SK-N-SH treated with all-trans-retinoic acid at 6 μM for 48 hours (cell line): ENCODE measurements around the gene AIMP1.

Experiments used
- ATAC-seq: fragments of 200-7000 bp; cut with Tn5 transposase; 3 replicates; pipeline ENCODE4 v1.9.1; 2020; ENCODE audit warnings: mild to moderate bottlenecking, moderate library complexity
- ARNTL ChIP-seq: fragments of 450-650 bp; formaldehyde crosslinking; IDR thresholded peaks from 2 replicates; pipeline ENCODE4 v1.5.0; 2020; ENCODE audit warnings: low read depth, mild to moderate bottlenecking, moderate library complexity, borderline replicate concordance
- BACH2 ChIP-seq: fragments of 250-450 bp; sonication (Bioruptor Pico); IDR thresholded peaks from 2 replicates; pipeline ENCODE4 v1.9.0; 2021; ENCODE audit warnings: mild to moderate bottlenecking, borderline replicate concordance
- CSDC2 ChIP-seq: fragments of 250-450 bp; sonication (Bioruptor Pico); IDR thresholded peaks from 2 replicates; pipeline ENCODE4 v1.5.0; 2020; ENCODE audit warnings: mild to moderate bottlenecking, moderate library complexity
- ESRRG ChIP-seq: fragments of 250-450 bp; sonication (Bioruptor Pico); IDR thresholded peaks from 2 replicates; pipeline ENCODE4 v1.6.1; 2021; ENCODE audit warnings: mild to moderate bottlenecking
- GLIS3 ChIP-seq: fragments of 250-450 bp; sonication (Bioruptor Pico); IDR thresholded peaks from 2 replicates; pipeline ENCODE4 v1.5.0; 2020; ENCODE audit warnings: mild to moderate bottlenecking, moderate library complexity
- ISL1 ChIP-seq: fragments of 250-450 bp; sonication (Bioruptor Pico); IDR thresholded peaks from 2 replicates; pipeline ENCODE4 v2.1.2; 2022; ENCODE audit warnings: mild to moderate bottlenecking, moderate library complexity
- OSR1 ChIP-seq: fragments of 250-450 bp; sonication (Bioruptor Pico); IDR thresholded peaks from 2 replicates; pipeline ENCODE4 v1.8.0; 2022; ENCODE audit warnings: moderate library complexity, mild to moderate bottlenecking, inconsistent platforms
- PPARA ChIP-seq: fragments of 250-450 bp; sonication (Bioruptor Pico); IDR thresholded peaks from 2 replicates; pipeline ENCODE4 v1.5.0; 2020; ENCODE audit warnings: mild to moderate bottlenecking, borderline replicate concordance
- RARB ChIP-seq: fragments of 250-450 bp; sonication (Bioruptor Pico); IDR thresholded peaks from 2 replicates; pipeline ENCODE4 v1.8.0; 2021; ENCODE audit warnings: mild to moderate bottlenecking, moderate library complexity
- SNAI2 ChIP-seq: fragments of 250-450 bp; sonication (Bioruptor Pico); IDR thresholded peaks from 2 replicates; pipeline ENCODE4 v1.5.0; 2020; ENCODE audit warnings: mild to moderate bottlenecking, moderate library complexity
- TCF4 ChIP-seq: fragments of 250-450 bp; sonication (Bioruptor Pico); IDR thresholded peaks from 2 replicates; pipeline ENCODE4 v1.8.0; 2021; ENCODE audit warnings: mild to moderate bottlenecking, moderate library complexity, borderline replicate concordance
- TOX ChIP-seq: fragments of 250-450 bp; sonication (Bioruptor Pico); IDR thresholded peaks from 2 replicates; pipeline ENCODE4 v1.8.0; 2021; ENCODE audit warnings: mild to moderate bottlenecking, moderate library complexity, borderline replicate concordance
- ZC3H10 ChIP-seq: fragments of 250-450 bp; sonication (Bioruptor Pico); IDR thresholded peaks from 2 replicates; pipeline ENCODE4 v1.5.1; 2021; ENCODE audit warnings: mild to moderate bottlenecking, moderate library complexity
- ZFP3 ChIP-seq: fragments of 250-450 bp; sonication (Bioruptor Pico); IDR thresholded peaks from 2 replicates; pipeline ENCODE4 v1.5.0; 2020; ENCODE audit warnings: mild to moderate bottlenecking, moderate library complexity
- ZFP30 ChIP-seq: fragments of 450-650 bp; formaldehyde crosslinking; IDR thresholded peaks from 2 replicates; pipeline ENCODE4 v1.5.0; 2022; ENCODE audit warnings: mild to moderate bottlenecking, moderate library complexity
- ZNF565 ChIP-seq: fragments of 450-650 bp; formaldehyde crosslinking; conservative IDR thresholded peaks from 2 replicates; pipeline ENCODE4 v1.5.0; 2020; ENCODE audit warnings: low read depth, mild to moderate bottlenecking, moderate library complexity
- ZNF70 ChIP-seq: fragments of 450-650 bp; formaldehyde crosslinking; IDR thresholded peaks from 2 replicates; pipeline ENCODE4 v1.5.0; 2020; ENCODE audit warnings: mild to moderate bottlenecking, moderate library complexity
- ZNF8 ChIP-seq: fragments of 450-650 bp; formaldehyde crosslinking; IDR thresholded peaks from 2 replicates; pipeline ENCODE4 v1.5.0; 2020; ENCODE audit warnings: mild to moderate bottlenecking, moderate library complexity
- TF ChIP-seq, protein P1 (sequence below): fragments of 250-450 bp; sonication (Bioruptor Pico); IDR thresholded peaks from 2 replicates; pipeline ENCODE4 v1.5.1; 2020; ENCODE audit warnings: low read depth, mild to moderate bottlenecking, moderate library complexity
- TF ChIP-seq, protein P2 (sequence below): fragments of 250-450 bp; sonication (Bioruptor Pico); IDR thresholded peaks from 2 replicates; pipeline ENCODE4 v1.5.0; 2020; ENCODE audit warnings: mild to moderate bottlenecking, moderate library complexity
- TF ChIP-seq, protein P3 (sequence below): fragments of 250-450 bp; sonication (Bioruptor Pico); IDR thresholded peaks from 2 replicates; pipeline ENCODE4 v1.5.1; 2021; ENCODE audit warnings: mild to moderate bottlenecking, moderate library complexity
- TF ChIP-seq, protein P4 (sequence below): fragments of 250-450 bp; sonication (Bioruptor Pico); IDR thresholded peaks from 2 replicates; pipeline ENCODE4 v1.8.0; 2020; ENCODE audit warnings: mild to moderate bottlenecking, moderate library complexity, borderline replicate concordance

Gene AIMP1

DNA sequence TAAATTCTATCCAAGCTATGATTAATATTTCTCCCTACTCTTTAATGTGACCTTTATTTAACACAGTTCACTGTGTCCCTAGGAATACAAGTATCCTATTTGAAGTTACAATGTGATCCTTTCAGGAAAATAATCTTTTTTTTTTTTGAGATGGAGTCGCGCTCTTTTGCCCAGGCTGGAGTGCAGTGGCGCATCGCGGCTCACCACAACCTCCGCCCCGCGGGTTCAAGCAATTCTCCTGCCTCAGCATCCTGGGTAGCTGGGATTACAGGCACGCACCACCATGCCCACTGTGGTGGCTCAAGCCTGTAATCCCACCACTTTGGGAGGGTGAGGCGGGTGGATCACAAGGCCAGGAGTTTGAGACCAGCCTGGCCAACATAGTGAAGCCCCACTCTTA is 22.3 kb upstream of the AIMP1 start:
- no peak for ATAC-seq
- TF ChIP-seq ZFP3 (CRISPR knock-in tag), result no peak
- TF ChIP-seq TOX, result no peak
- no peak for TF ChIP-seq TCF4 (CRISPR knock-in tag)
- TF ChIP-seq, protein P1, sequence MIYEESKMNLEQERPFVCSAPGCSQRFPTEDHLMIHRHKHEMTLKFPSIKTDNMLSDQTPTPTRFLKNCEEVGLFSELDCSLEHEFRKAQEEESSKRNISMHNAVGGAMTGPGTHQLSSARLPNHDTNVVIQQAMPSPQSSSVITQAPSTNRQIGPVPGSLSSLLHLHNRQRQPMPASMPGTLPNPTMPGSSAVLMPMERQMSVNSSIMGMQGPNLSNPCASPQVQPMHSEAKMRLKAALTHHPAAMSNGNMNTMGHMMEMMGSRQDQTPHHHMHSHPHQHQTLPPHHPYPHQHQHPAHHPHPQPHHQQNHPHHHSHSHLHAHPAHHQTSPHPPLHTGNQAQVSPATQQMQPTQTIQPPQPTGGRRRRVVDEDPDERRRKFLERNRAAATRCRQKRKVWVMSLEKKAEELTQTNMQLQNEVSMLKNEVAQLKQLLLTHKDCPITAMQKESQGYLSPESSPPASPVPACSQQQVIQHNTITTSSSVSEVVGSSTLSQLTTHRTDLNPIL (CRISPR knock-in tag), result no peak
- TF ChIP-seq ISL1, result no peak
- TF ChIP-seq ZNF565 (CRISPR knock-in tag), result no peak
- no peak for TF ChIP-seq PPARA (CRISPR knock-in tag)
- no peak for TF ChIP-seq ZNF70 (CRISPR knock-in tag)
- TF ChIP-seq ESRRG (CRISPR knock-in tag), result no peak
- no peak for TF ChIP-seq ZC3H10 (CRISPR knock-in tag)
- no peak for TF ChIP-seq ZNF8
- no peak for TF ChIP-seq SNAI2 (CRISPR knock-in tag)
- no peak for TF ChIP-seq ARNTL (CRISPR knock-in tag)
- TF ChIP-seq CSDC2 (CRISPR knock-in tag), result no peak
- TF ChIP-seq BACH2, result no peak
- TF ChIP-seq, all 23 proteins: peak for 0

DNA sequence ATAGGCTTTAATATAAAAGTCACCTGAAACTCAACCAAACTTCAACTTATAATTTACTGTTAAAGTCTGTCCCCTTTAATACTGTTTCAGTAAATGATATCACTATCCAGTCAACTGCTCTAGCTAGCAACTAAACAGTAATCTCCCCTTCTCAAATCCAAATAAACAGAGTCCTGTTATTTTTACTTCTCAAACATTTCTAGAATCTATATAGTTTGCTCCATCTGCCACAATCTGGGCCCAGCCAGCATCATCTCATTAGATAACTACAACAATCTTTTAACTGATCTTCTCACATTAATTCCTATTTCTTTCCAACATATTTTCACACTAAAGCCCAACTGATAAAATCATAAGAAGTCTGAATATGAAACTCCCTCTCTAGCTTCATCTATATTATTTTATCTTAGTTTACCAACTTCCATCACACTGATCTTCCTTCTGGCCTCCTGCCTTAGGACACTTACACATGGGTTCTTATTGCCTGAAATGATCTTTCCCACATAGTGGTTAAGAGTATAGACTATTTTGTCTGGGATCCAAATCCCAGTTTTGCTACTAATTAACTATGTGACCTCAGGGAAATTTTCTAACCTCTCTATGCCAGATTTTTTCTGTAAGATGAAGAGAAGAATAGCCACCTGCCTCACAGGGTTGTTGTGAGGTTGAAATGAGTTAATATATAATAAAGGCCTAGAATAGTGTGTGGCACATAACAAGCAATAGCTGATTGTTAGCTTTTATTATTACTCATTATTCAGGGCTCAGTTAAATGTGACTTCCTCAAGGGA is 18.9 kb upstream of the AIMP1 start:
- no peak for TF ChIP-seq ZC3H10 (CRISPR knock-in tag)
- TF ChIP-seq ESRRG (CRISPR knock-in tag), result no peak
- TF ChIP-seq, protein P2, sequence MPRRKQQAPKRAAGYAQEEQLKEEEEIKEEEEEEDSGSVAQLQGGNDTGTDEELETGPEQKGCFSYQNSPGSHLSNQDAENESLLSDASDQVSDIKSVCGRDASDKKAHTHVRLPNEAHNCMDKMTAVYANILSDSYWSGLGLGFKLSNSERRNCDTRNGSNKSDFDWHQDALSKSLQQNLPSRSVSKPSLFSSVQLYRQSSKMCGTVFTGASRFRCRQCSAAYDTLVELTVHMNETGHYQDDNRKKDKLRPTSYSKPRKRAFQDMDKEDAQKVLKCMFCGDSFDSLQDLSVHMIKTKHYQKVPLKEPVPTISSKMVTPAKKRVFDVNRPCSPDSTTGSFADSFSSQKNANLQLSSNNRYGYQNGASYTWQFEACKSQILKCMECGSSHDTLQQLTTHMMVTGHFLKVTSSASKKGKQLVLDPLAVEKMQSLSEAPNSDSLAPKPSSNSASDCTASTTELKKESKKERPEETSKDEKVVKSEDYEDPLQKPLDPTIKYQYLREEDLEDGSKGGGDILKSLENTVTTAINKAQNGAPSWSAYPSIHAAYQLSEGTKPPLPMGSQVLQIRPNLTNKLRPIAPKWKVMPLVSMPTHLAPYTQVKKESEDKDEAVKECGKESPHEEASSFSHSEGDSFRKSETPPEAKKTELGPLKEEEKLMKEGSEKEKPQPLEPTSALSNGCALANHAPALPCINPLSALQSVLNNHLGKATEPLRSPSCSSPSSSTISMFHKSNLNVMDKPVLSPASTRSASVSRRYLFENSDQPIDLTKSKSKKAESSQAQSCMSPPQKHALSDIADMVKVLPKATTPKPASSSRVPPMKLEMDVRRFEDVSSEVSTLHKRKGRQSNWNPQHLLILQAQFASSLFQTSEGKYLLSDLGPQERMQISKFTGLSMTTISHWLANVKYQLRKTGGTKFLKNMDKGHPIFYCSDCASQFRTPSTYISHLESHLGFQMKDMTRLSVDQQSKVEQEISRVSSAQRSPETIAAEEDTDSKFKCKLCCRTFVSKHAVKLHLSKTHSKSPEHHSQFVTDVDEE (CRISPR knock-in tag), result no peak
- TF ChIP-seq ARNTL (CRISPR knock-in tag), result no peak
- TF ChIP-seq OSR1 (CRISPR knock-in tag), result no peak
- TF ChIP-seq, protein P1 (CRISPR knock-in tag), result no peak
- TF ChIP-seq TOX, result no peak
- no peak for TF ChIP-seq ISL1
- no peak for TF ChIP-seq RARB (CRISPR knock-in tag)
- TF ChIP-seq CSDC2 (CRISPR knock-in tag), result no peak
- TF ChIP-seq GLIS3 (CRISPR knock-in tag), result no peak
- no peak for TF ChIP-seq BACH2
- TF ChIP-seq ZNF565 (CRISPR knock-in tag), result no peak
- no peak for ATAC-seq

DNA sequence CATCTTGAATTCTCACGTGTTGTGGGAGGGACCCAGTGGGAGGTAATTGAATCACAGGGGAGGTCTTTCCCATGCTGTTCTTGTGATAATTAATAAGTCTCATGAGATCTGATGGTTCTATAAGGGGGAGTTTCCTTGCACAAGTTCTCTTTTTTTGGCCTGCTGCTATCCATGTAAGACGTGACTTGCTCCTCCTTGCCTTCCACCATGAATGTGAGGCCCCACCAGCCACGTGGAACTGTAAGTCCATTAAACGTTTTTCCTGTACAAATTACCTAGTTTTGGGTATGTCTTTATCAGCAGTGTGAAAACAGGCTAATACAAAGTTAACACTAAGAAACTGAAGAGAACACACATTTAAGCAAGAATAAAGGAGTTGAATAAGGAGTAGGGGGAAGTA is 16.4 kb upstream of the AIMP1 start:
- TF ChIP-seq, protein P3, sequence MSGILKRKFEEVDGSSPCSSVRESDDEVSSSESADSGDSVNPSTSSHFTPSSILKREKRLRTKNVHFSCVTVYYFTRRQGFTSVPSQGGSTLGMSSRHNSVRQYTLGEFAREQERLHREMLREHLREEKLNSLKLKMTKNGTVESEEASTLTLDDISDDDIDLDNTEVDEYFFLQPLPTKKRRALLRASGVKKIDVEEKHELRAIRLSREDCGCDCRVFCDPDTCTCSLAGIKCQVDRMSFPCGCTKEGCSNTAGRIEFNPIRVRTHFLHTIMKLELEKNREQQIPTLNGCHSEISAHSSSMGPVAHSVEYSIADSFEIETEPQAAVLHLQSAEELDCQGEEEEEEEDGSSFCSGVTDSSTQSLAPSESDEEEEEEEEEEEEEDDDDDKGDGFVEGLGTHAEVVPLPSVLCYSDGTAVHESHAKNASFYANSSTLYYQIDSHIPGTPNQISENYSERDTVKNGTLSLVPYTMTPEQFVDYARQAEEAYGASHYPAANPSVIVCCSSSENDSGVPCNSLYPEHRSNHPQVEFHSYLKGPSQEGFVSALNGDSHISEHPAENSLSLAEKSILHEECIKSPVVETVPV (CRISPR knock-in tag), result no peak
- TF ChIP-seq, protein P4, sequence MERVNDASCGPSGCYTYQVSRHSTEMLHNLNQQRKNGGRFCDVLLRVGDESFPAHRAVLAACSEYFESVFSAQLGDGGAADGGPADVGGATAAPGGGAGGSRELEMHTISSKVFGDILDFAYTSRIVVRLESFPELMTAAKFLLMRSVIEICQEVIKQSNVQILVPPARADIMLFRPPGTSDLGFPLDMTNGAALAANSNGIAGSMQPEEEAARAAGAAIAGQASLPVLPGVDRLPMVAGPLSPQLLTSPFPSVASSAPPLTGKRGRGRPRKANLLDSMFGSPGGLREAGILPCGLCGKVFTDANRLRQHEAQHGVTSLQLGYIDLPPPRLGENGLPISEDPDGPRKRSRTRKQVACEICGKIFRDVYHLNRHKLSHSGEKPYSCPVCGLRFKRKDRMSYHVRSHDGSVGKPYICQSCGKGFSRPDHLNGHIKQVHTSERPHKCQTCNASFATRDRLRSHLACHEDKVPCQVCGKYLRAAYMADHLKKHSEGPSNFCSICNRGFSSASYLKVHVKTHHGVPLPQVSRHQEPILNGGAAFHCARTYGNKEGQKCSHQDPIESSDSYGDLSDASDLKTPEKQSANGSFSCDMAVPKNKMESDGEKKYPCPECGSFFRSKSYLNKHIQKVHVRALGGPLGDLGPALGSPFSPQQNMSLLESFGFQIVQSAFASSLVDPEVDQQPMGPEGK, result no peak
- TF ChIP-seq ZNF70 (CRISPR knock-in tag) (no peak), PPARA (CRISPR knock-in tag) (no peak), BACH2 (no peak), TCF4 (CRISPR knock-in tag) (no peak), ZFP30 (CRISPR knock-in tag) (no peak), GLIS3 (CRISPR knock-in tag) (no peak)
- TF ChIP-seq, protein P1 (CRISPR knock-in tag), result no peak
- TF ChIP-seq, protein P2 (CRISPR knock-in tag), result no peak

More for the DNA sequence above, 16.4 kb upstream of the AIMP1 start:
- no peak for ATAC-seq
